ENCODE results near the gene RNFT2. TPM values are rescaled to one million over a fixed set of nuclear protein-coding genes. Genes with fewer than 3 reads are reported as not detected.

RNFT2 gene
- polyA plus RNA-seq, 1 donor from 2014 or later = 20.6 TPM

DNA sequence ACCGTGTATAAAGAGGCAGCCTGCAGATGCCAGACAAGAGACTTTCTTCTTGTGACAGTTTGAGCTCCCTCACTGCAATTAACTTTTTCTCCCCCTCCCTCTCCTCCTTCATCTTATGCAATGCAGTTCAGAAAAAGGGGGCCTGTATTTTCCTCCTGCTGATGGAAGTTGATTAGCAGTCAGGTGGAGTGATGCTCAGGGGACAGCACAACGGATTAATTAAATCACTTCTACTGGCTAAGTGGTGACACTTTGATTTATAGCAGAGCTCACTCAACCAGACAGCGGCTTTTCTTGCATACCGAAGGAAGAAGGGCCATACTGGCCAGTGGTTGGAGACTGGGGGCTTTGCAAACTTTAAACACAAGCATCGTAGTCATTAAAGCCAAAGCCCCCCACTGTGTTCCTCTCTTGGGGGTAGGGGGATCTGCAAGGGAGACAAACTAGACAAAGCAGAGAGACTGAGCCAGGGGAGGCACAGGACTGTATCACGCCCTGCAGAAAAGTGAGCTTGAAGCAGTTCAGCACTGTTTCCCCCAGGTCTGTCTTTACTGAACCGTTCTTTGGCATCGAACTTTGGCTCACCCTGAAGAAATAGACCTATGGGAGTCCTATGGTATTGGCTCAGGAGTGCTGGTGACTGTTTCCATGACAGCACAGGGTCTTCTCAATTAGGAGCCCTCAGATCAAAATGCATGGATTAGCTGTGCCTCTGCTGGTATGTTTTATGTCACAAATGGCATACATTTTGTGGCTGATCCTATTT, 48.0 kb upstream of the RNFT2 start:
- H2AFZ ChIP-seq (ENCODE audit: low read depth, low read length) = no peak overlapping the region
- no peak overlapping the region for H3K9ac ChIP-seq (ENCODE audit: low read length)
- H3F3A ChIP-seq (ENCODE audit: insufficient read depth, low read length, poor library complexity, severe bottlenecking) = no peaks in the 10 kb centered on the region
- no peak overlapping the region for H3K4me2 ChIP-seq (ENCODE audit: low read length)
- H3K36me3 ChIP-seq (ENCODE audit: insufficient read depth, low read length) = no peaks in the 10 kb centered on the region
- H3K9me3 ChIP-seq (ENCODE audit: low read length) = no peaks in the 10 kb centered on the region
- H4K20me1 ChIP-seq (ENCODE audit: insufficient read depth) = no peaks in the 10 kb centered on the region
- no peak for TF ChIP-seq EZH2 (IDR thresholded peaks at IDR 0.05; ENCODE audit: borderline replicate concordance, insufficient read depth, low read length, poor library complexity, severe bottlenecking)
- TF ChIP-seq EP300 (conservative IDR thresholded peaks at IDR 0.05; ENCODE audit: poor library complexity, severe bottlenecking) = peak; percentile 16
- TF ChIP-seq MXI1 (conservative IDR thresholded peaks at IDR 0.05; ENCODE audit: poor library complexity, severe bottlenecking) = no peak
- H3K79me2 ChIP-seq (replicated peaks; ENCODE audit: insufficient read depth, low read length) = no peaks in the 10 kb centered on the region
- H3K27me3 ChIP-seq (ENCODE audit: insufficient read depth, low read depth, low read length) = no peaks in the 10 kb centered on the region
- no peak overlapping the region for H3K27ac ChIP-seq (ENCODE audit: low read length)
- H3K9me2 ChIP-seq (ENCODE audit: insufficient read depth, low read length) = no peaks in the 10 kb centered on the region
- peak overlapping the region; percentile 18 for H3K4me3 ChIP-seq (ENCODE audit: low read length)

DNA sequence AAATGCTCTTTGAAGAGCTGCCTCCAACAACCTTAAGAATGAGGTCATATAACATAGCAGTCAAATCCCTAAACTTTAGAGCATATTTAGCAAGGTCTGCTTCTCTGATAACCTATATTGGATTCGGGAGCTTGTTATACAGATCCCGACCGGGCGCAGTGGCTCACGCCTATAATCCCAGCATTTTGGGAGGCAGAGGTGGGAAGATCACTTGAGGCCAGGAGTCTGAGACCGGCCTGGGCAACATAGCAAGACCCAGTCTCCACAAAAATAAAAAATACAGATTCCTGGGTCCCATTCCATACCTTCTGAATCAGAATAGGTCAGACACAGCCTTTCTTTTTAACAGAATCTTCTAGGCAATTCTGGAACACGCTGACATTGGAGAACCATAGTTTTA, 46.9 kb upstream of the RNFT2 start:
- H3F3A ChIP-seq (ENCODE audit: insufficient read depth, low read length, poor library complexity, severe bottlenecking) = no peaks in the 10 kb centered on the region
- H2AFZ ChIP-seq (ENCODE audit: low read depth, low read length) = no peak overlapping the region
- no peak overlapping the region for H3K4me3 ChIP-seq (ENCODE audit: low read length)
- H3K9me2 ChIP-seq (ENCODE audit: insufficient read depth, low read length) = no peaks in the 10 kb centered on the region
- no peaks in the 10 kb centered on the region for H4K20me1 ChIP-seq (ENCODE audit: insufficient read depth)
- no peak overlapping the region for H3K4me2 ChIP-seq (ENCODE audit: low read length)
- H3K27me3 ChIP-seq (ENCODE audit: insufficient read depth, low read depth, low read length) = no peaks in the 10 kb centered on the region
- no peaks in the 10 kb centered on the region for H3K36me3 ChIP-seq (ENCODE audit: insufficient read depth, low read length)
- TF ChIP-seq MXI1 (conservative IDR thresholded peaks at IDR 0.05; ENCODE audit: poor library complexity, severe bottlenecking) (no peak), TAF1 (IDR thresholded peaks at IDR 0.05; ENCODE audit: low read depth) (no peak), RAD21 (conservative IDR thresholded peaks at IDR 0.05) (no peak)
- TF ChIP-seq, protein P1, sequence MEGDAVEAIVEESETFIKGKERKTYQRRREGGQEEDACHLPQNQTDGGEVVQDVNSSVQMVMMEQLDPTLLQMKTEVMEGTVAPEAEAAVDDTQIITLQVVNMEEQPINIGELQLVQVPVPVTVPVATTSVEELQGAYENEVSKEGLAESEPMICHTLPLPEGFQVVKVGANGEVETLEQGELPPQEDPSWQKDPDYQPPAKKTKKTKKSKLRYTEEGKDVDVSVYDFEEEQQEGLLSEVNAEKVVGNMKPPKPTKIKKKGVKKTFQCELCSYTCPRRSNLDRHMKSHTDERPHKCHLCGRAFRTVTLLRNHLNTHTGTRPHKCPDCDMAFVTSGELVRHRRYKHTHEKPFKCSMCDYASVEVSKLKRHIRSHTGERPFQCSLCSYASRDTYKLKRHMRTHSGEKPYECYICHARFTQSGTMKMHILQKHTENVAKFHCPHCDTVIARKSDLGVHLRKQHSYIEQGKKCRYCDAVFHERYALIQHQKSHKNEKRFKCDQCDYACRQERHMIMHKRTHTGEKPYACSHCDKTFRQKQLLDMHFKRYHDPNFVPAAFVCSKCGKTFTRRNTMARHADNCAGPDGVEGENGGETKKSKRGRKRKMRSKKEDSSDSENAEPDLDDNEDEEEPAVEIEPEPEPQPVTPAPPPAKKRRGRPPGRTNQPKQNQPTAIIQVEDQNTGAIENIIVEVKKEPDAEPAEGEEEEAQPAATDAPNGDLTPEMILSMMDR (IDR thresholded peaks at IDR 0.05; ENCODE audit: poor library complexity, severe bottlenecking) = no peak
- no peaks in the 10 kb centered on the region for H3K79me2 ChIP-seq (replicated peaks; ENCODE audit: insufficient read depth, low read length)
- H3K9ac ChIP-seq (ENCODE audit: low read length) = no peak overlapping the region
- H3K9me3 ChIP-seq (ENCODE audit: low read length) = no peaks in the 10 kb centered on the region
- H3K27ac ChIP-seq (ENCODE audit: low read length) = no peak overlapping the region

DNA sequence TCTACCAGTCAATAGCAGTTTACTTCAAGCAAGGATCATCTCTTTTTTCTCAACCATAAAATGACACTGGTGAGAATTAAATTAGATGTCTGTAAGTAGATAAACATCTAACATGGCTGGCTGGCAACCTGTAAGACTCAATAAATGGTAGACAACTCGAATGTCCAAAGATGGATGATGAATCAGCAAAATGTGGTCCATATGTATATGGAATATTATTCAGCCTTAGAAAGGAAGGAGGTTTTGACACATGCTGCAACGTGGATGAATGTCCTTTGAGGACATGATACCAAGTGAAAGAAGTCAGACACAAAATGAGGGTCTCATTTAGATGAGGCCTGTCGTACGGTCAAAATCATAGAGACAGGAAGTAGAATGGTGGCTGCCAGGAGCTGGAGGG, 46.5 kb upstream of the RNFT2 start:
- TF ChIP-seq TAF1 (IDR thresholded peaks at IDR 0.05; ENCODE audit: low read depth) (no peak), POLR2AphosphoS5 (IDR thresholded peaks at IDR 0.05) (no peak), EZH2 (IDR thresholded peaks at IDR 0.05; ENCODE audit: borderline replicate concordance, insufficient read depth, low read length, poor library complexity, severe bottlenecking) (no peak), RAD21 (conservative IDR thresholded peaks at IDR 0.05) (no peak), EP300 (conservative IDR thresholded peaks at IDR 0.05; ENCODE audit: poor library complexity, severe bottlenecking) (no peak), SMC3 (conservative IDR thresholded peaks at IDR 0.05; ENCODE audit: poor library complexity) (no peak), MXI1 (conservative IDR thresholded peaks at IDR 0.05; ENCODE audit: poor library complexity, severe bottlenecking) (no peak)
- TF ChIP-seq, protein P2, sequence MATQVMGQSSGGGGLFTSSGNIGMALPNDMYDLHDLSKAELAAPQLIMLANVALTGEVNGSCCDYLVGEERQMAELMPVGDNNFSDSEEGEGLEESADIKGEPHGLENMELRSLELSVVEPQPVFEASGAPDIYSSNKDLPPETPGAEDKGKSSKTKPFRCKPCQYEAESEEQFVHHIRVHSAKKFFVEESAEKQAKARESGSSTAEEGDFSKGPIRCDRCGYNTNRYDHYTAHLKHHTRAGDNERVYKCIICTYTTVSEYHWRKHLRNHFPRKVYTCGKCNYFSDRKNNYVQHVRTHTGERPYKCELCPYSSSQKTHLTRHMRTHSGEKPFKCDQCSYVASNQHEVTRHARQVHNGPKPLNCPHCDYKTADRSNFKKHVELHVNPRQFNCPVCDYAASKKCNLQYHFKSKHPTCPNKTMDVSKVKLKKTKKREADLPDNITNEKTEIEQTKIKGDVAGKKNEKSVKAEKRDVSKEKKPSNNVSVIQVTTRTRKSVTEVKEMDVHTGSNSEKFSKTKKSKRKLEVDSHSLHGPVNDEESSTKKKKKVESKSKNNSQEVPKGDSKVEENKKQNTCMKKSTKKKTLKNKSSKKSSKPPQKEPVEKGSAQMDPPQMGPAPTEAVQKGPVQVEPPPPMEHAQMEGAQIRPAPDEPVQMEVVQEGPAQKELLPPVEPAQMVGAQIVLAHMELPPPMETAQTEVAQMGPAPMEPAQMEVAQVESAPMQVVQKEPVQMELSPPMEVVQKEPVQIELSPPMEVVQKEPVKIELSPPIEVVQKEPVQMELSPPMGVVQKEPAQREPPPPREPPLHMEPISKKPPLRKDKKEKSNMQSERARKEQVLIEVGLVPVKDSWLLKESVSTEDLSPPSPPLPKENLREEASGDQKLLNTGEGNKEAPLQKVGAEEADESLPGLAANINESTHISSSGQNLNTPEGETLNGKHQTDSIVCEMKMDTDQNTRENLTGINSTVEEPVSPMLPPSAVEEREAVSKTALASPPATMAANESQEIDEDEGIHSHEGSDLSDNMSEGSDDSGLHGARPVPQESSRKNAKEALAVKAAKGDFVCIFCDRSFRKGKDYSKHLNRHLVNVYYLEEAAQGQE (IDR thresholded peaks at IDR 0.05; ENCODE audit: borderline replicate concordance) = no peak
- TF ChIP-seq, protein P1 (IDR thresholded peaks at IDR 0.05; ENCODE audit: poor library complexity, severe bottlenecking) = no peak
- H3K27ac ChIP-seq (ENCODE audit: low read length) = no peak overlapping the region
- no peaks in the 10 kb centered on the region for H4K20me1 ChIP-seq (ENCODE audit: insufficient read depth)
- H2AFZ ChIP-seq (ENCODE audit: low read depth, low read length) = no peak overlapping the region
- no peak overlapping the region for H3K4me2 ChIP-seq (ENCODE audit: low read length)
- H3K9me2 ChIP-seq (ENCODE audit: insufficient read depth, low read length) = no peaks in the 10 kb centered on the region
- H3K36me3 ChIP-seq (ENCODE audit: insufficient read depth, low read length) = no peaks in the 10 kb centered on the region
- H3K4me3 ChIP-seq (ENCODE audit: low read length) = no peak overlapping the region
- H3K27me3 ChIP-seq (ENCODE audit: insufficient read depth, low read depth, low read length) = no peaks in the 10 kb centered on the region
- H3K9ac ChIP-seq (ENCODE audit: low read length) = no peak overlapping the region
- no peaks in the 10 kb centered on the region for H3F3A ChIP-seq (ENCODE audit: insufficient read depth, low read length, poor library complexity, severe bottlenecking)
- H3K9me3 ChIP-seq (ENCODE audit: low read length) = no peaks in the 10 kb centered on the region
- no peaks in the 10 kb centered on the region for H3K79me2 ChIP-seq (replicated peaks; ENCODE audit: insufficient read depth, low read length)

All from neural cell (in vitro differentiated cells).